H1 (cell line): ENCODE measurements around the gene CRACDL. TPM values are rescaled to one million over a fixed set of nuclear protein-coding genes. Genes with fewer than 3 reads are reported as not detected.

Source experiments
- CTCF ChIA-PET: fragments of 300-600 bp; sonication (Branson Sonifier 250); formaldehyde crosslinking; loops from one replicate; lab custom pipeline; 2021; ENCODE audit not compliant: partially characterized antibody; lab: Charles Lee
- POLR2A ChIA-PET: fragments of 300-600 bp; sonication (Branson Sonifier 250); formaldehyde crosslinking; loops from one replicate; lab custom pipeline; 2021; ENCODE audit warnings: inconsistent platforms; ENCODE audit not compliant: partially characterized antibody; lab: Charles Lee
- DNase-seq, 2 experiments: peaks; one replicate each; pipeline versions ENCODE4 v3.0.0 to v3.0.0-alpha.2; 2010 to 2022; ENCODE audit warnings: low spot score in 2 of 2, low read depth in 1 of 2, mixed read lengths in 1 of 2
- FAIRE-seq: peaks from 2 replicates; lab custom pipeline; 2011; peaks lifted over from hg19 to GRCh38; lab: Jason Lieb, UNC
- H2AFZ ChIP-seq: 2 replicates; pipeline ENCODE4 v1.8.1; 2012; ENCODE audit warnings: low read length, inconsistent platforms
- H2AK5ac ChIP-seq: 2 replicates; pipeline ENCODE4 v1.6.1; 2013; ENCODE audit warnings: low read depth, low read length
- H2BK120ac ChIP-seq: replicated peaks from 2 replicates; pipeline ENCODE3; 2013; ENCODE audit warnings: low read depth, low read length, inconsistent platforms
- H2BK12ac ChIP-seq: 2 replicates; pipeline ENCODE4 v1.6.1; 2013; ENCODE audit warnings: low read depth, low read length
- H2BK15ac ChIP-seq: 2 replicates; pipeline ENCODE4 v1.6.1; 2013; ENCODE audit warnings: low read length
- H2BK20ac ChIP-seq: 2 replicates; pipeline ENCODE4 v1.6.1; 2013; ENCODE audit warnings: low read length
- H2BK5ac ChIP-seq: 2 replicates; pipeline ENCODE4 v1.6.1; 2013; ENCODE audit warnings: low read depth, low read length
- H3K14ac ChIP-seq: 2 replicates; pipeline ENCODE4 v1.6.1; 2013; ENCODE audit warnings: inconsistent platforms; ENCODE audit not compliant: insufficient read length
- H3K18ac ChIP-seq: 2 replicates; pipeline ENCODE4 v1.6.1; 2013; ENCODE audit warnings: low read length; ENCODE audit errors: extremely low read depth
- H3K23ac ChIP-seq: 2 replicates; pipeline ENCODE4 v1.6.1; 2013; ENCODE audit warnings: inconsistent platforms; ENCODE audit not compliant: insufficient read length
- H3K23me2 ChIP-seq: 2 replicates; pipeline ENCODE4 v1.6.1; 2013; ENCODE audit warnings: low read depth, low read length
- H3K27ac ChIP-seq: 2 replicates; pipeline ENCODE4 v1.6.1; 2011; ENCODE audit warnings: low read depth, low read length, inconsistent platforms
- H3K27me3 ChIP-seq, 4 experiments: replicated peaks in 1 of 4; 1 replicate in 1 of 4; 2 replicates in 3 of 4; pipeline versions ENCODE4 v1.6.1 to v1.8.1; 2011 to 2013; ENCODE audit warnings: low read length in 3 of 4, mild to moderate bottlenecking in 3 of 4, inconsistent platforms in 2 of 4, mixed read lengths in 2 of 4, moderate library complexity in 1 of 4; ENCODE audit not compliant: control insufficient read depth in 3 of 4, insufficient read depth in 3 of 4; ENCODE audit errors: extremely low read depth in 1 of 4
- H3K36me3 ChIP-seq, 4 experiments: 2 replicates each; pipeline versions ENCODE4 v1.6.1 to v1.8.1; 2011 to 2013; ENCODE audit warnings: mild to moderate bottlenecking in 4 of 4, low read length in 3 of 4, moderate library complexity in 2 of 4, control low read depth in 1 of 4, inconsistent platforms in 1 of 4; ENCODE audit not compliant: insufficient read depth in 4 of 4, control insufficient read depth in 2 of 4
- H3K4ac ChIP-seq: replicated peaks from 2 replicates; pipeline ENCODE3; 2013; ENCODE audit warnings: low read length, low read depth, mixed read lengths, inconsistent platforms; ENCODE audit not compliant: insufficient read length
- H3K4me1 ChIP-seq, 4 experiments: replicated peaks in 1 of 4; 1 replicate in 1 of 4; 2 replicates in 3 of 4; pipeline versions ENCODE4 v1.6.1 to v1.8.1; 2011 to 2013; ENCODE audit warnings: low read length in 3 of 4, inconsistent platforms in 2 of 4, mixed read lengths in 1 of 4; ENCODE audit not compliant: insufficient read depth in 4 of 4, control insufficient read depth in 3 of 4
- H3K4me2 ChIP-seq, 2 experiments: 2 replicates each; pipeline versions ENCODE4 v1.6.1 to v1.8.1; 2011 to 2013; ENCODE audit warnings: low read depth in 2 of 2, low read length in 2 of 2, control low read depth in 1 of 2, inconsistent platforms in 1 of 2, mild to moderate bottlenecking in 1 of 2; ENCODE audit not compliant: insufficient read depth in 1 of 2
- H3K4me3 ChIP-seq, 4 experiments: fragments of 200-600, 300-600 bp in 1 of 4; sonication (generic), shearing (Covaris generic), sonication (Bioruptor Twin) in 1 of 4; 2 replicates each; pipeline versions ENCODE4 v1.5.1 to v1.8.1; 2011 to 2016; ENCODE audit warnings: low read length in 4 of 4, low read depth in 3 of 4, control low read depth in 2 of 4, inconsistent platforms in 2 of 4, mild to moderate bottlenecking in 2 of 4, mixed read lengths in 1 of 4, moderate library complexity in 1 of 4; ENCODE audit not compliant: insufficient read depth in 2 of 4; ENCODE audit errors: extremely low read depth in 1 of 4
- H3K56ac ChIP-seq: replicated peaks from 2 replicates; pipeline ENCODE3; 2013; ENCODE audit warnings: low read depth, mild to moderate bottlenecking, mixed read lengths, low read length, inconsistent platforms; ENCODE audit not compliant: insufficient read length
- H3K79me1 ChIP-seq: 2 replicates; pipeline ENCODE4 v1.6.1; 2013; ENCODE audit warnings: low read depth, low read length, control low read depth
- H3K79me2 ChIP-seq, 2 experiments: 2 replicates each; pipeline versions ENCODE4 v1.6.1 to v1.8.1; 2012 to 2013; ENCODE audit warnings: low read length in 2 of 2, mild to moderate bottlenecking in 2 of 2, inconsistent platforms in 1 of 2; ENCODE audit not compliant: insufficient read depth in 2 of 2, control insufficient read depth in 1 of 2
- H3K9ac ChIP-seq, 4 experiments: replicated peaks in 1 of 4; 1 replicate in 1 of 4; 2 replicates in 3 of 4; pipeline versions ENCODE4 v1.6.1 to v1.8.1; 2011 to 2013; ENCODE audit warnings: low read depth in 3 of 4, low read length in 3 of 4, control low read depth in 2 of 4, mild to moderate bottlenecking in 2 of 4, moderate library complexity in 2 of 4, inconsistent platforms in 1 of 4; ENCODE audit errors: extremely low read depth in 1 of 4
- H3K9me3 ChIP-seq, 2 experiments: 2 replicates each; pipeline versions ENCODE4 v1.6.1 to v1.8.1; 2012 to 2013; ENCODE audit warnings: mild to moderate bottlenecking in 2 of 2, moderate library complexity in 2 of 2, control low read depth in 1 of 2, inconsistent platforms in 1 of 2, low read depth in 1 of 2, low read length in 1 of 2, mixed read lengths in 1 of 2; ENCODE audit not compliant: insufficient read depth in 2 of 2
- H4K20me1 ChIP-seq, 2 experiments: replicated peaks in 1 of 2; 2 replicates each; pipeline versions ENCODE3 to v1.8.1; 2011 to 2013; ENCODE audit warnings: inconsistent platforms in 2 of 2, low read length in 2 of 2, mild to moderate bottlenecking in 1 of 2; ENCODE audit not compliant: insufficient read depth in 2 of 2, control insufficient read depth in 1 of 2
- H4K5ac ChIP-seq: 2 replicates; pipeline ENCODE4 v1.6.1; 2013; ENCODE audit warnings: low read length, low read depth, mixed read lengths, inconsistent platforms; ENCODE audit not compliant: insufficient read length
- H4K8ac ChIP-seq: 2 replicates; pipeline ENCODE4 v1.8.0; 2013; ENCODE audit warnings: mild to moderate bottlenecking, moderate library complexity, low read length, inconsistent platforms; ENCODE audit not compliant: insufficient read depth; ENCODE audit errors: extremely low read depth
- H4K91ac ChIP-seq: replicated peaks from 2 replicates; pipeline ENCODE3; 2013; ENCODE audit warnings: low read length, mixed read lengths, inconsistent platforms; ENCODE audit not compliant: insufficient read length
- NRF1 ChIP-seq: IDR thresholded peaks from 2 replicates; pipeline ENCODE4 v1.6.1; 2011; ENCODE audit warnings: mild to moderate bottlenecking, low read depth, low read length, improper control_type of control experiment
- polyA plus RNA-seq, 7 experiments: library from polyadenylated mRNA; depleted of rRNA in 3 of 7; stranded (reverse) in 5 of 7; unstranded in 2 of 7; fragments of >200 nt in 5 of 7; fragments of 200-250 nt in 2 of 7; gene quantifications; 1 replicate in 5 of 7; 2 replicates in 1 of 7; 4 replicates in 1 of 7; pipeline versions ENCODE4 v1.2.1 to v1.2.3, GENCODE V29; 2011 to 2013; ENCODE audit warnings: missing spikeins in 2 of 7, mixed read lengths in 2 of 7
- total RNA-seq: library from RNA; stranded (reverse); fragmentation: NEBNext Ultra II Directional; extraction: Animal tissue kit (Norgen Biotek cat#: 25700); gene quantifications from 2 replicates; pipeline ENCODE4 v1.2.1, GENCODE V29; 2021

CRACDL gene
- total and polyA plus RNA-seq, 2 of the 8 experiments (the other 6 are each of a cell fraction or from before 2014, with no cell fraction given), result 0.07 to 0.38 TPM

DNA sequence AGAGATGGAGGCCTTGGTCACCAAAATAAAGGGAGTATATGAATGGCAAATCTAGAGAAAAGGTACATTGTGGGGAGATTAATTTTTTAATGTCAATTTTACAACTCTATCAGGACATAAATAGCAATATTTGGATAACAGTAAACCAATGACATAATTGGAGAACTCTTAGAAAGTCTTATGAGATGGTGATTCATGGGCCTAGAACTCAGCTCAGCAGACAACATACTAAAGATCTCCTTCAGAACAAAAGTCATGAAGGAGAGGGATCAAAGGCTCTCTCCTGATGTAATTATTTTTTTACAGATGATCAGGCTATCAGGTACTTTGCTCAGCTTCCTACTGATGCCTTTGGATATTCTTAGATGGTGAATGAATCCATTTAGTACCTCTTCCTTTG lies 90.0 kb downstream of the CRACDL start:
- Histone ChIP-seq H2BK120ac (no peak overlapping the region), H3K23me2 (no peaks in the 10 kb centered on the region), H3K4me2 (no peak overlapping the region), H3K56ac (no peak overlapping the region), H2AK5ac (no peak overlapping the region), H2BK12ac (no peak overlapping the region), H2AFZ (no peak overlapping the region), H4K91ac (no peak overlapping the region), H3K36me3 (no peaks in the 10 kb centered on the region), H3K4me3 (no peak overlapping the region), H3K14ac (no peak overlapping the region), H2BK15ac (no peak overlapping the region), H3K4ac (no peak overlapping the region), H4K8ac (no peak overlapping the region), H2BK5ac (no peak overlapping the region), H3K79me2 (no peaks in the 10 kb centered on the region), H3K23ac (no peak overlapping the region), H4K5ac (no peak overlapping the region), H3K79me1 (no peaks in the 10 kb centered on the region), H3K27me3 (no peaks in the 10 kb centered on the region), H3K9ac (no peak overlapping the region), H3K27ac (no peak overlapping the region), H2BK20ac (no peak overlapping the region), H3K4me1 (no peaks in the 10 kb centered on the region), H3K9me3 (no peaks in the 10 kb centered on the region), H4K20me1 (no peaks in the 10 kb centered on the region), H3K18ac (no peak overlapping the region)
- FAIRE-seq (no peak), DNase-seq (no peak)
- no peak for TF ChIP-seq NRF1
- CTCF ChIA-PET, result interaction anchor here (1.2 to 1.7 kb wide), 3 partner anchors 77 to 235 kb away, joined by 3 to 5 read pairs (median 5); no protein-coding TSS in a partner anchor
- POLR2A ChIA-PET, result no interaction called here
